Measurements from ENCODE around the gene C1QTNF2.

DNA sequence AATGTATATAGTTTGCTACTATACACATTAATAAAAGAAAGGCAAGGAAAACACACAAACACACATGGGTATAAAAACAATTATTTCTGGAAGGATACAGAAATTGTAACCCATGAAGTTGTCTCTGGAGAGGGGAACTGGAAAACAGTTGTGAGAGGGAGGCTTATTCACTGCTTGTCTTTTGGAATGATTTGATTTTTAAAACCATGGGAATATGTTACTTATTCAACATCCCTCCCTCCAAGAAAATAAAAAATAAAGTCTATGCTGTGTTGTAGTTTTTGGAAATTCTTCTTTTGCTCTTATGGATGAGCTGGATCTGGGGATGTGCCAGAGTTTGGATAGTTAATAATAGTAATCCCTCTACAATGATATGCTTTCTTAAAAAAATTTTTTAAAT is 6.0 kb upstream of the C1QTNF2 start:
- TF ChIP-seq POLR2A (IDR thresholded peaks at IDR 0.05; ENCODE audit: extremely low read depth, insufficient read length) (no peak), CTCF (IDR thresholded peaks at IDR 0.05; ENCODE audit: low read depth, low read length) (no peak)
- TF ChIP-seq, protein P1, sequence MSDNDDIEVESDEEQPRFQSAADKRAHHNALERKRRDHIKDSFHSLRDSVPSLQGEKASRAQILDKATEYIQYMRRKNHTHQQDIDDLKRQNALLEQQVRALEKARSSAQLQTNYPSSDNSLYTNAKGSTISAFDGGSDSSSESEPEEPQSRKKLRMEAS (IDR thresholded peaks at IDR 0.05; ENCODE audit: low read depth, low read length) = no peak

Data from NB4 (cell line).